Small intestine (tissue), 7 donors: ENCODE measurements around the gene ITIH6. TPM values are rescaled to one million over a fixed set of nuclear protein-coding genes. Genes with fewer than 3 reads are reported as not detected.

ENCODE experiments used
- DNase-seq, 2 donors: peaks; one replicate each; pipeline versions ENCODE4 v3.0.0 to v3.0.0-alpha.2; 2013
- FAIRE-seq: peaks from 2 replicates; lab custom pipeline; 2012; peaks lifted over from hg19 to GRCh38; lab: Jason Lieb, UNC
- H3K27ac ChIP-seq, 3 donors: one replicate each; pipeline ENCODE4 v1.5.1; 2013; ENCODE audit warnings: low read length in 2 of 3, mild to moderate bottlenecking in 2 of 3, control low read depth in 1 of 3, inconsistent platforms in 1 of 3, low read depth in 1 of 3, moderate library complexity in 1 of 3
- H3K27me3 ChIP-seq, 3 donors: one replicate each; pipeline ENCODE4 v1.6.1; 2013; ENCODE audit warnings: low read length in 3 of 3, inconsistent platforms in 1 of 3; ENCODE audit not compliant: control insufficient read depth in 3 of 3, insufficient read depth in 3 of 3
- H3K36me3 ChIP-seq, 3 donors: one replicate each; pipeline ENCODE4 v1.6.1; 2013; ENCODE audit warnings: low read length in 3 of 3, inconsistent platforms in 1 of 3, low read depth in 1 of 3, mild to moderate bottlenecking in 1 of 3, moderate library complexity in 1 of 3; ENCODE audit not compliant: control insufficient read depth in 3 of 3, insufficient read depth in 2 of 3
- H3K4me1 ChIP-seq, 3 donors: one replicate each; pipeline ENCODE4 v1.6.1; 2013; ENCODE audit warnings: low read length in 2 of 3, inconsistent platforms in 1 of 3, low read depth in 1 of 3, mild to moderate bottlenecking in 1 of 3, moderate library complexity in 1 of 3; ENCODE audit not compliant: control insufficient read depth in 3 of 3, insufficient read depth in 2 of 3
- H3K4me3 ChIP-seq, 3 donors: one replicate each; pipeline ENCODE4 v1.5.1; 2013; ENCODE audit warnings: low read length in 3 of 3, control low read depth in 1 of 3, inconsistent platforms in 1 of 3, low read depth in 1 of 3, mild to moderate bottlenecking in 1 of 3, moderate library complexity in 1 of 3
- H3K9me3 ChIP-seq, 2 donors: one replicate each; pipeline ENCODE4 v1.6.1; 2013; ENCODE audit warnings: low read depth in 1 of 2, low read length in 1 of 2; ENCODE audit not compliant: control insufficient read depth in 2 of 2, insufficient read depth in 1 of 2
- WGBS, 3 donors: extraction: QIAGEN DNeasy Blood & Tissue Kit; methylation state at CpG; one replicate each; pipeline ENCODE4 v1.1.7; 2013; 5-methylcytosine and 5-hydroxymethylcytosine counted together
- polyA plus RNA-seq, 4 donors: library from polyadenylated mRNA; stranded (reverse) in 3 of 4; unstranded in 1 of 4; fragments of 200-250 nt in 3 of 4; fragments of 120-200 nt in 1 of 4; gene quantifications; one replicate each; pipeline versions ENCODE4 v1.2.1 to v1.2.3, GENCODE V29; 2013
- donor health status: healthy with polysubstance abuse.
- donor health status: control.
- donor health status: control.
- donor health status: Bipolar disorder and iron deficiency.
- donor health status: healthy.

The ITIH6 gene
- polyA plus RNA-seq, 4 donors = 0.03 TPM; not detected in 3

- H3K4me3 ChIP-seq = no peak overlapping the region
- no peaks in the 10 kb centered on the region for H3K9me3 ChIP-seq
- FAIRE-seq = no peak
- WGBS, 3 donors = 66 to 94% (median 90%) methylated on average over 3 to 4 of the region's 4 CpGs
- H3K36me3 ChIP-seq = no peaks in the 10 kb centered on the region
- H3K27me3 ChIP-seq = peaks cover 0 to 3% (median 0%) of the 10 kb centered on the region in 3 donors
- H3K4me1 ChIP-seq = no peaks in the 10 kb centered on the region
- no peak overlapping the region for H3K27ac ChIP-seq
- no peak for DNase-seq
Observed at GRCh38 chrX:54721424-54721823, 76.6 kb downstream of the ITIH6 start.

DNA sequence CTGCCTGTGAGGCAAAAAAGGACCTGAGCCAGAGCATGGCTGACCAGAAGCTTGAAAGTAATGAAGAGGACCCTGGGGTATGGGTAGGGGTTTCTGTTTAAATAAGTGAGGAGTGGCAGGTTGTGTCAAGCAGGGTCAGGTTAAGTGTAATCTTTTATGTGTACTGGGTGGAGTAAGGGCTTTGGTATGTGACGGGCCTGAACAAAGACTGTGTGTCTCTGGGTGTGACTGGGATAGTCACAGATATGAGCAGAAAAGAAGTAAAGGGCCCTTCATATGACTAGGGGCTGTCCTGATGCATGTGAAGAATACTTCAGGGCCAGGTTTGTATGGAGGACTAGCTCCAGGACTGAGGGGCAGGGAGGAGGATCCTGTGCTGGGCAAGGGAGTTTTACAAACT lies 82.4 kb downstream of the ITIH6 start:
- Histone ChIP-seq H3K9me3 (no peaks in the 10 kb centered on the region), H3K4me1 (no peaks in the 10 kb centered on the region), H3K4me3 (no peak overlapping the region), H3K27ac (no peak overlapping the region), H3K36me3 (no peaks in the 10 kb centered on the region), H3K27me3 (no peaks in the 10 kb centered on the region)
- FAIRE-seq = no peak
- 27 to 67% (median 31%) methylated on average over 1 of the region's 1 CpG for WGBS, 3 donors
- peak in 1 of 2 donors; percentile 13 for DNase-seq

DNA sequence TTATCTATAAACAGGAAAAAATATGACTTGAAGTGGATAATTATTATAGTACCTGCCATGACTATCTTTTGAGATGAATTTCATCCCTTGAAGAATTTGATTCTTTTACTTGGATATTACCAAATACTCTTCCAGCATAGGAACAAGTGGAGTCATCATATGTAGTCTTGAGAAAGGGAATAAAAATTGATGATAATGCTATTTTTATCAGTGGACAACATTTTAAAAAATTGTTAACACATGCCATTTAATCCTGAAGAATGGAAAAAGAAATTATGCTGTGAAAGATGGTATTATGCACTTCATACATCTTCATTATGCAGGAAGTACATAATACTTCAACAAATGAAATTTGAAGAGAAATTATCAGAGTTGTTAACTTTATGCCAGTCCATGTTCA lies 83.6 kb downstream of the ITIH6 start:
- no peak for FAIRE-seq
- Histone ChIP-seq H3K4me1 (no peaks in the 10 kb centered on the region), H3K27ac (no peak overlapping the region), H3K4me3 (no peak overlapping the region), H3K36me3 (no peaks in the 10 kb centered on the region), H3K9me3 (no peaks in the 10 kb centered on the region), H3K27me3 (no peaks in the 10 kb centered on the region)
- no peak for DNase-seq

DNA sequence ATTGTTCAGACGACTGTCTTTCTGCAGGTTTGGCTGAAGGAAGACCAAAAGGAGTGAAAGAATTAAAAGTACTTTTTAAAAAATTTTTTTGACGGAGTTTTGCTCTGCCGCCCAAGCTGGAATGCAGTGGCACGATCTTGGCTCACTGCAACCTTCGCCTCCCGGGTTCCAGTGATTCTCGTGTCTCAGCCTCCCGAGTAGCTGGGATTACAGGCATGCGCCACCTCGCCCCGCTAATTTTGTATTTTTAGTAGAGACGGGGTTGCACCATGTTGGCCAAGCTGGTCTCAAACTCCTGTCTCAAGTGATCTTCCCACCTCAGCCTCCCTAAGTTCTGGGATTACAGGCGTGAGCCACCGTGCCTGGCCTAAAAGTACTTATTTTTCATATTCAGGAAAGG lies 86.3 kb downstream of the ITIH6 start:
- Histone ChIP-seq H3K9me3 (no peaks in the 10 kb centered on the region), H3K4me3 (no peak overlapping the region), H3K27me3 (no peaks in the 10 kb centered on the region), H3K27ac (no peak overlapping the region), H3K4me1 (no peaks in the 10 kb centered on the region), H3K36me3 (no peaks in the 10 kb centered on the region)
- WGBS, 3 donors = 88 to 94% (median 93%) methylated on average over 13 to 14 of the region's 14 CpGs
- no peak for DNase-seq
- no peak for FAIRE-seq

DNA sequence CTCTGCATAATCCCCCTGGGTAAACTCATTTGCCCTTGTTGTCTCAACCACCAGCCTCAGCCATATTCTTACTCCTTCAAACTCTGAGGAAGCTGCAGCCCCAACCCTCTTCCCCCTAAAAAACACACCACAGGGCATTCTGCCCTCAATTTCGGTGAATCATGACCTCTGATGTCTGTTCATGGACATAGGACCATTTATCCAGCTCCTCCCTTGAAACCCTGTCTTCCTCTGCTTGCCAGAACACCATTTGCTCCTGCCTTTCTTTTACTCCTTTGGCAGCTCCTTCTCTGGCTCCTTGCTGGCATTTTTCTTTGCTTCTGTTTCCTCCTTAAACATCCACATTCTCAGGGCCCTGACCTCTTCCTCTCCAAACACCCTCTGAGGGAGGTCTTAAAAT lies 87.1 kb downstream of the ITIH6 start:
- no peak for FAIRE-seq
- WGBS, 3 donors = 0 to 29% (median 28%) methylated on average over 1 of the region's 1 CpG
- no peak overlapping the region for H3K4me3 ChIP-seq
- H3K36me3 ChIP-seq = no peaks in the 10 kb centered on the region
- H3K4me1 ChIP-seq = no peaks in the 10 kb centered on the region
- no peak for DNase-seq
- no peaks in the 10 kb centered on the region for H3K9me3 ChIP-seq
- no peaks in the 10 kb centered on the region for H3K27me3 ChIP-seq
- no peak overlapping the region for H3K27ac ChIP-seq

DNA sequence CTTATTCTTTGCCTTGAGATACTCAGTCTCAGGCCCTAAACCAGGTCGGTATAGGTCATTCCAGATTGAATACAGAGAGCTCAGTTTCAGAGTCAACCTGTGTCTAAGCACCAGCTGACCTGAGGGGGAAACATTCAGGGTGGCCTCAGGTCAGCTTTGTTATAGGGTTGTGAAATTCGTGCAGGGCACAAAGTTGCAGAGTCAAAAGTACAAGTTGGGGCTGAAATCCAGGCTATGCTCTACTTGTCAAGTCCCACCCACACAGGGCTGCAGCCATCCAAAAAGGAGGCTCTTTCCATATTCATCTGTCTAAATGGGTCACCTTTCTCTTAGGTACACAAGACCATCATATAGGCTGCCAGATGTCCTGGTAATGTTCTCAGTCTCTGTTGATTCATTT lies 89.7 kb downstream of the ITIH6 start:
- no peaks in the 10 kb centered on the region for H3K27me3 ChIP-seq
- FAIRE-seq = no peak
- H3K4me3 ChIP-seq = no peak overlapping the region
- H3K4me1 ChIP-seq = no peaks in the 10 kb centered on the region
- no peaks in the 10 kb centered on the region for H3K36me3 ChIP-seq
- no peak for DNase-seq
- no peaks in the 10 kb centered on the region for H3K9me3 ChIP-seq
- no peak overlapping the region for H3K27ac ChIP-seq
- 20 to 52% (median 28%) methylated on average over 2 of the region's 2 CpGs for WGBS, 3 donors

Other genes with a start within 250 kb of the ITIH6 start
- 100 to 1,000 TPM in 1 of 4 donors, 10 to 100 TPM in 3; 42.2 to 292 (median 78.8) TPM for gene MAGED2, start 9.5 kb upstream of the ITIH6 start, polyA plus RNA-seq
- gene TRO, start 122.6 kb upstream of the ITIH6 start, polyA plus RNA-seq = 10 to 100 TPM in 1 of 4 donors, 1 to 10 TPM in 1, under 1 TPM in 1, not detected in 1; 0.81 to 15.7 (median 2.1) TPM
- under 1 TPM in 2 of 4 donors, not detected in 2; 0.36 to 0.41 TPM for gene PFKFB1, start 195.9 kb upstream of the ITIH6 start, polyA plus RNA-seq
- 10 to 100 TPM; 11.2 to 15.1 (median 14.4) TPM for gene APEX2, start 202.1 kb upstream of the ITIH6 start, polyA plus RNA-seq
- 1 to 10 TPM in 2 of 4 donors, under 1 TPM in 1, not detected in 1; 0.30 to 4.3 (median 3.7) TPM for gene ALAS2, start 232.7 kb upstream of the ITIH6 start, polyA plus RNA-seq